HFF-Myc (cell line): ENCODE results near the gene SLC4A3.

ENCODE experiments used
- DNase-seq: peaks from one replicate; pipeline ENCODE4 v3.0.0-alpha.2; 2011; ENCODE audit warnings: low read depth; ENCODE audit errors: extremely low read depth
- H3K4me3 ChIP-seq: replicated peaks from 2 replicates; pipeline ENCODE4 v1.5.1; 2011; ENCODE audit warnings: low read depth, mild to moderate bottlenecking, control low read depth, low read length
- TF ChIP-seq, protein P1 (sequence below): IDR thresholded peaks from 2 replicates; pipeline ENCODE4 v1.5.1; 2012; ENCODE audit warnings: mild to moderate bottlenecking, low read depth, low read length, control low read depth; ENCODE audit errors: missing control alignments

Gene SLC4A3

DNA sequence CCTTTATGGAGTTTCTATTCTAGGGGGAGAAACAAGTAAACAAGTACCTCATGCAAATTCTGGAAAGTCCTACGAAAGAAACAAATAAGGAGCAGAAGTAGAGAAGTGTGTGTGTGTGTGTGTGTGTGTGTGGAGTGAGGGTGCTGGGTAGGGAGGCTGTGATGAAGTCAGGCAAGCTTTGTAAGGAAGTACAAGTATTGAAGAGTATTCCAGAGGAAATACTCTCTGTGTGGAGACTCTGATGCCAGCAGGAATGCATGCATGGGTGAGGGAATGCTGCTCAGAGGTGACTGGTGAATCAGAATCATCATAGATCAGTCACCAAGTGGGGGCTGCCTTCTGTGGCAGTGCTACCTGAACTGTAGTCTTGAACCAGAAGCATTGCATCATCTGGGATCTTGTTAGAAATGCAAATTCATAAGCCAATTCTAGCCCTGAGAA lies 34.5 kb downstream of the SLC4A3 start:
- no peak overlapping the region for H3K4me3 ChIP-seq
- TF ChIP-seq, protein P1, sequence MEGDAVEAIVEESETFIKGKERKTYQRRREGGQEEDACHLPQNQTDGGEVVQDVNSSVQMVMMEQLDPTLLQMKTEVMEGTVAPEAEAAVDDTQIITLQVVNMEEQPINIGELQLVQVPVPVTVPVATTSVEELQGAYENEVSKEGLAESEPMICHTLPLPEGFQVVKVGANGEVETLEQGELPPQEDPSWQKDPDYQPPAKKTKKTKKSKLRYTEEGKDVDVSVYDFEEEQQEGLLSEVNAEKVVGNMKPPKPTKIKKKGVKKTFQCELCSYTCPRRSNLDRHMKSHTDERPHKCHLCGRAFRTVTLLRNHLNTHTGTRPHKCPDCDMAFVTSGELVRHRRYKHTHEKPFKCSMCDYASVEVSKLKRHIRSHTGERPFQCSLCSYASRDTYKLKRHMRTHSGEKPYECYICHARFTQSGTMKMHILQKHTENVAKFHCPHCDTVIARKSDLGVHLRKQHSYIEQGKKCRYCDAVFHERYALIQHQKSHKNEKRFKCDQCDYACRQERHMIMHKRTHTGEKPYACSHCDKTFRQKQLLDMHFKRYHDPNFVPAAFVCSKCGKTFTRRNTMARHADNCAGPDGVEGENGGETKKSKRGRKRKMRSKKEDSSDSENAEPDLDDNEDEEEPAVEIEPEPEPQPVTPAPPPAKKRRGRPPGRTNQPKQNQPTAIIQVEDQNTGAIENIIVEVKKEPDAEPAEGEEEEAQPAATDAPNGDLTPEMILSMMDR: no peak
- DNase-seq: no peak

- TF ChIP-seq, protein P1: no peak
- H3K4me3 ChIP-seq: no peak overlapping the region
- no peak for DNase-seq
These were observed 35.1 kb downstream of the SLC4A3 start for GRCh38 chr2:219662566-219662965.

- no peak for DNase-seq
- no peak overlapping the region for H3K4me3 ChIP-seq
- TF ChIP-seq, protein P1: no peak
These were observed 35.8 kb downstream of the SLC4A3 start for GRCh38 chr2:219663116-219663762.

- TF ChIP-seq, protein P1: no peak
- DNase-seq: no peak
- H3K4me3 ChIP-seq: no peak overlapping the region
These were observed 36.6 kb downstream of the SLC4A3 start for GRCh38 chr2:219664041-219664440.

GRCh38 chr2:219664944-219665343 lies 37.5 kb downstream of the SLC4A3 start:
- H3K4me3 ChIP-seq: no peak overlapping the region
- no peak for DNase-seq
- TF ChIP-seq, protein P1: no peak

GRCh38 chr2:219665926-219666325 lies 38.5 kb downstream of the SLC4A3 start:
- DNase-seq: no peak
- TF ChIP-seq, protein P1: no peak
- H3K4me3 ChIP-seq: no peak overlapping the region

GRCh38 chr2:219668316-219668715 lies 40.9 kb downstream of the SLC4A3 start:
- TF ChIP-seq, protein P1: no peak
- H3K4me3 ChIP-seq: no peak overlapping the region

More at GRCh38 chr2:219668316-219668715, 40.9 kb downstream of the SLC4A3 start:
- no peak for DNase-seq
